Activated effector memory CD4-positive, alpha-beta T cell treated with Interleukin-2 at 50 U/mL for 16 hours (primary cell): ENCODE measurements around the gene BPTF.
"Not testable (repeated sequence)": the region's sequence is repeated elsewhere in the genome, so short reads cannot be mapped to it uniquely, and the experiment has no call there.

ENCODE experiments used
- DNase-seq: peaks from one replicate; pipeline ENCODE4 v3.0.0-alpha.2; 2020

Gene BPTF

GRCh38 chr17:67824735-67825626 is at the start of gene BPTF:
BPTF (plus strand) TSS chr17:67825503; CDS start chr17:67825725, 222 bp downstream.
- peak; percentile 88 for DNase-seq

GRCh38 chr17:67779098-67779672 is 46.1 kb upstream of the BPTF start:
- no peak for DNase-seq

GRCh38 chr17:67784364-67785121 is 40.8 kb upstream of the BPTF start:
- no peak for DNase-seq

GRCh38 chr17:67785122-67785477 is 40.2 kb upstream of the BPTF start:
- DNase-seq, result no peak

GRCh38 chr17:67785504-67785903 is 39.8 kb upstream of the BPTF start:
- no peak for DNase-seq

- DNase-seq, result peak; percentile 9
Measured at GRCh38 chr17:67800495-67800928, 24.8 kb upstream of the BPTF start.

GRCh38 chr17:67801626-67802175 is 23.6 kb upstream of the BPTF start:
- no peak for DNase-seq

GRCh38 chr17:67810464-67810863 is 14.8 kb upstream of the BPTF start:
- DNase-seq, result no peak

- not testable (repeated sequence) for DNase-seq
Measured at GRCh38 chr17:67812380-67812779, 12.9 kb upstream of the BPTF start.

- no peak for DNase-seq
Measured at GRCh38 chr17:67813803-67814180, 11.5 kb upstream of the BPTF start.

- no peak for DNase-seq
Measured at GRCh38 chr17:67818110-67819002, 6.9 kb upstream of the BPTF start.

- no peak for DNase-seq
Measured at GRCh38 chr17:67819722-67820121, 5.6 kb upstream of the BPTF start.

- no peak for DNase-seq
Measured at GRCh38 chr17:67821871-67822367, 3.4 kb upstream of the BPTF start.

- peak; percentile 56 for DNase-seq
Measured at GRCh38 chr17:67825627-67826601, 611 bp downstream of the BPTF start.

- DNase-seq, result peak; percentile 17
Measured at GRCh38 chr17:67829331-67829730, 4.0 kb downstream of the BPTF start.

- no peak for DNase-seq
Measured at GRCh38 chr17:67830440-67830839, 5.1 kb downstream of the BPTF start.

GRCh38 chr17:67831268-67831667 is 6.0 kb downstream of the BPTF start:
- DNase-seq, result no peak

- no peak for DNase-seq
Measured at GRCh38 chr17:67833134-67833533, 7.8 kb downstream of the BPTF start.

GRCh38 chr17:67833946-67834631 is 8.8 kb downstream of the BPTF start:
- DNase-seq, result no peak

- no peak for DNase-seq
Measured at GRCh38 chr17:67834634-67835033, 9.3 kb downstream of the BPTF start.
